Superior temporal gyrus (tissue), 1 donor: ENCODE measurements around the gene RAB10.
"Not testable (repeated sequence)": the region's sequence is repeated elsewhere in the genome, so short reads cannot be mapped to it uniquely, and the experiment has no call there.

ENCODE experiments used
- DNase-seq: peaks from one replicate; pipeline ENCODE4 v3.0.0-alpha.2; 2016; ENCODE audit errors: extremely low spot score

Gene RAB10

DNA sequence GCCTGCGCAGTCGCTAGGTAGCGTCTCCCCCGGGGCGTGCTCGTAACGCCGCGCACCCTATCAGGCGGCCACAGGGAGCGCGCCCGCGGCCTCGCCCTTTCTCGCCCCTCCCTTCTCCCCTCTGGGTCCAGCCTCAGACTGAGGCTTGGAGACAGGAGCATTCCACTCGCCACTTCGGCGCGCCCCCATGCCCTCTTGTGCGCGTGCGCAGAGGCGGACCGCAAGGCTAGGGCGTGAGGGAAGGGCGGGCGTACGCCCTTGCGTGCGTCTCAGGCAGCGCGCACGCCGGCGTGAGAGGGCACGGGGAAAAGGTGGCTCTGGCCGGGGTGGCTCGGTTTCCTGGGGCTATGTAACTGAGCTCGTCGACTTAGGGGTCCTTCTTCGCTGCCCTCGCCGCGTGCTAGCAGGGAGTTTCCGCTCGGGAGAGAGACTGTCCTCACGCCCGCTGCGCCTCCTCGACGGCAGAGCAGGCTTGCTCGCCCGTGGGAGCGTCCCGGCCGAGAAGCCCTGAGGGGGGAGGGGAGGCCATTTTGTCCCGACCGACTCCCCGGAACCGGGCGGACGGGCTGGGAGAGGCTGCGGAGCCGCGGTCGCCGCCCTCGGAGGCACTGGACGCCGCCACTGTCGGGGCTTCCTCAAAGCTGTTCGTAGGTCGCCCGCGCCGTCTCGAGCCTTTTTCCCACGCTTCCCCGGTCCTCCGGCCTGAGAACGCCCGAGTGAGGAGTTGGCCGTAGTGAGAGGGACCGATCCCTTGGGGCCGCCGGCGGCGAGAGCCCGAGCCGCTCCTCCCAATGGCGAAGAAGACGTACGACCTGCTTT, at the start of gene RAB10:
Gene RAB10, plus strand, starts transcription at position 267 of the 819 bp plus-strand sequence. Its CDS starts 525 bp downstream, at position 792.
- DNase-seq, result peak; percentile 99

DNA sequence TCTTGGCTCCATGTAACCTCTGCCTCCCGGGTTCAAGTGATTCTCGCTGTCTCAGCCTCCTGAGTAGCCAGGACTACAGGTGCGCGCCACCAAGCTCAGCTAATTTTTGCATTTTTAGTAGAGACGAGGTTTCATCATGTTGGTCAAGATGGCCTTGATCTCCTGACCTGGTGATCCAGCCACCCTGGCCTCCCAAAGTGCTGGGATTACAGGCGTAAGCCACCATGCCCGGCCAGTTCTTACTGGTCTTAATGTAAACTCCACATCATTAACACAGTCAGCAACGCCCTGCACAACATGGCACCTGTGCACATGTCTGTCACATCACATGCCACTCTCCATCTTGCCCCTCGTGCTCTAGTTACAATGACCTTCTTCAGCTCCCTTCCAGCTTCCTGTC, 45.8 kb upstream of the RAB10 start:
- no peak for DNase-seq

DNA sequence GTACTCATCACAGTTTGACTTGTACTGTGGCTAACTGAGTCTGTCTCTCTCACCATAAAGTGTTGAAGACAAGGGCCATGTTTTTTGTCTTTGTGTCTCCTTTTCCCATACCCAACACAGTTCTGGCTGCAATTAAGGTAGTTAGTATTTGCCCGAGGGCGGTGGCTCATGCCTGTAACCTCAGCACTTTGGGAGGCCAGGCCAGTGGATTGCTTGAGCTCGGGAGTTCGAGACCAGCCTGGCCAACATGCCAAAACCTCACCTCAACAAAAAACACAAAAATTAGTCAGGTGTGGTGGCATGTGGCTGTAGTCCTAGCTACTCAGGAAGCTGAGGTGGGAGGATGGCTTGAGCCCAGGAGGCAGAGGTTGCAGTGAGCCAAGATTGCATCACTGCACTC, 44.7 kb upstream of the RAB10 start:
- no peak for DNase-seq

DNA sequence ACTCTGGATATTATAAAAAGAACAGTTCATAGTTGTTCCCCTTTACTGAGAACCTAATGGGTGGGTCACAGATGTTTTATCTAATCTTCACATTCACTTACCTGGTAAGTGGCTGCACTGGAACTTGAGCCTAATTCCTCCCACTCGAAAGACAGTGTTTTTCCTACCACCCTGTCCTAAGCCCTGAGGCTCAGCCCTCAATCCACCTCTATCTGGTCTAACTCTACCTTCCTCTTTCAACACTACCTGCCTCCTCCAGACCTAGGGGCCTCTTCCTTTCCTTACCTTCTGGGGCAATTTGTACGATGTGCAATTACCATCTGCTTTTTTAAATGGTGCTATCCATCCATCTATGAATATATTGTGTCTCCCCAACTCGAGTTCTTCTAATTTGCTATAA, 41.9 kb upstream of the RAB10 start:
- DNase-seq, result no peak

DNA sequence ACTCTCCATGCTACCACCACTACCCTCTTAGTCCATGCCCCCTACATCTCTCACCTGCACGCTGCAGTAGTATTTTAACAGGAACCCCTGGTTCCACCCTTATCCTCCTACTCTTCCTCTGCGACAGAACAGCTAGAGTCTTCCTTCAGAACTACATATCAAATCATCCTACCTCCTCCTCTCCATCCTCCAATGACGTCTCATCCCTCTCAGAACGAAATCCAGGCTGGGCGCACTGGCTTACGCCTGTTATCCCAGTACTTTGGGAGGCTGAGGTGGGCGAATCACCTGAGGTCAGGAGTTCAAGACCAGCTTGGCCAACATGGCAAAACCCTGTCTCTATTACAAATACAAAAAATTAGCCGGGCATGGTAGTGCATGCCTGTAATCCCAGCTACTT, 41.3 kb upstream of the RAB10 start:
- DNase-seq, result no peak

DNA sequence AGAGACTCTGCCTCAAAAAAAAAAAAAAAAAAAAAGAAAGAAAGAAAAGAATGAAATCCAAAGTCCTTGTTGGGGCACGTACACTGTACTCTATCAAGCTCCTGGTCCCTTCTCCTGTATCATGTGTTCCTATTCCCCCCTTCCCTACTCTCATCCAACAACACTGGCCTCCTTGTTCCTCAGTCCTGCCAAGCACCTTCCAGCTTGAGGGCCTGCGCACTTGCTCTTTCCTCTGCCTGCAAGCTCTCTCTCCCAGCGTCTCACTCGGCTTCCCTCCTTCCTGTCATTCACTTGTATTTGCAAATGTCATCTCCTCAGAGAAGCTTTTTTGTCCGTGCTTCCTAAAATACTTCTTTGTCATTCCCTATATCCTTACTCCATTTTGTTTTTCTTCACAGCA, 40.8 kb upstream of the RAB10 start:
- no peak for DNase-seq

DNA sequence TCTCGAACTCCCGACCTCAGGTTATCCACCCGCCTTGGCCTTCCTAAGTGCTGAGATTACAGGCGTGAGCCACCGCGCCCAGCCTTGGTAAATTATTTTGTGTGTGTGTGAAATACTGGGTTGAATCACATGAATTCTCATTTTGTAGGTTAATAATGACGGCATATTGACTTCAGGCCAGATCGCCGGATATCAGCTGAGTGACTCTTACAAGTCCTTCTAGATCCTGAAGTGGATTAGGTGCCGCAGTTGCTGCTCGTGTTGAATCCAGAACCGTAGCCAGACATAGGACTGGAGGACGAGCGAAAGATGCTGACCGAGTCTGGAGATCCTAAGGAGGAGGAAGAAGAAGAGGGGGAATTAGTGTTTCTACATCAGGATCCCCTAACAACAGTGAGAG, 39.4 kb upstream of the RAB10 start:
- no peak for DNase-seq

DNA sequence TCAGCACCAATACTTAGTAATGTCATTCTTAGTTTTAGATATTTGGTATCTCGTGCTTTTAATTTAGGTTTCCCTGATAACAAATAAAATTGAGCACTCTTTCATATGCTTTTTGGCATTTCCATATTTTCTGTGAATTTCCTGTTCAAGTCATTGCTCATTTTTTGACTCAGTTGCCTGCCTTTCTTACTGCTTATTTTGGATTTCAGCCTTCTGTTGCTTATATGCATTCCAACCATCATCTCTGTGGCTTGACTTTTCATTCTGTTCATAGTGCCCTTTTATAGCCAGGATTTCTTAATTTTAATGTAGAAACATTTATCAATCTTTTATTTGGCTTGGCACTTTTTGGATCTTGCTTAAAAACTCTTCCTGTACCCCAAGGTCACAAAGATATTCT, 37.0 kb upstream of the RAB10 start:
- DNase-seq, result no peak

DNA sequence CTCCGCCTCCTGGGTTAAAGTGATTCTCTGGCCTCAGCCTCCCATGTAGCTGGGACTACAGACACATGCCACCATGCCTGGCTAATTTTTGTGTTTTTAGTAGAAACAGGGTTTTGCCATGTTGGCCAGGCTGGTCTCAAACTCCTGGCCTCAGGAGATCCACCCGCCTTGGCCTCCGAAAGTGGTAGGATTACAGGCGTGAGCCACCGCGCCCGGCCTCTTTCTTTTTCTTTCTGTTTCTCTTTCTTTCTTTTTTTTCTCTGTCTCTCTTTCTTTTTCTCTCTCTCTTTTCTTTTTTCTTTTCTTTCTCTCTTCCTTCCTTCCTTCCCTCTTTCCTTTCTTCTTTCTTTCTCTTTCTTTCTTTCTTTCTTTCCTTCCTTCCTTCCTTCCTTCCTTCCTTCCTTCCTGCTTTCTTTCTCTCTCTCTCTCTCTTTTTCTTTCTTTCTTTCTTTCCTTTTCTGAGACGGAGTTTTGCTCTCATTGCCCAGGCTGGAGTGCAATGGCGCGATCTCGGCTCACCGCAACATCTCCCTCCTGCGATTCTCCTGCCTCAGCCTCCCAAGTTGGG, 35.0 kb upstream of the RAB10 start:
- DNase-seq, result not testable (repeated sequence)

DNA sequence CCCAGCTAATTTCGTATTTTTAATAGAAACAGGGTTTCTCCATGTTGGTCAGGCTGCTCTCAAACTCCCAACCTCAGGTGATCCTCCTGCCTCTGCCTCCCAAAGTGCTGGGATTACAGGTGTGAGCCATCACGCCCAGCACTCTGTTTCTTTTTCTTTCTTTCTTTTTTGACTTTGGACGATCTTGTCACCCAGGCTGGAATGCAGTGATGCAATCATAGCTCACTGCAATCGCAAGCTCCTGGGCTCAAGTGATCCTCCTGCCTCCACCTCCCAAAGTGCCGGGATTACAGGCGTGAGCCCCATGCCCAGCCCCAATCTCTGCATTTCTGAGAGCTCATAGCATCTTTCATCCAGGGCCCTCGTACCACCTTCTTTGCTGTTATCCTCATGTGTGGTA, 34.5 kb upstream of the RAB10 start:
- DNase-seq, result not testable (repeated sequence)

DNA sequence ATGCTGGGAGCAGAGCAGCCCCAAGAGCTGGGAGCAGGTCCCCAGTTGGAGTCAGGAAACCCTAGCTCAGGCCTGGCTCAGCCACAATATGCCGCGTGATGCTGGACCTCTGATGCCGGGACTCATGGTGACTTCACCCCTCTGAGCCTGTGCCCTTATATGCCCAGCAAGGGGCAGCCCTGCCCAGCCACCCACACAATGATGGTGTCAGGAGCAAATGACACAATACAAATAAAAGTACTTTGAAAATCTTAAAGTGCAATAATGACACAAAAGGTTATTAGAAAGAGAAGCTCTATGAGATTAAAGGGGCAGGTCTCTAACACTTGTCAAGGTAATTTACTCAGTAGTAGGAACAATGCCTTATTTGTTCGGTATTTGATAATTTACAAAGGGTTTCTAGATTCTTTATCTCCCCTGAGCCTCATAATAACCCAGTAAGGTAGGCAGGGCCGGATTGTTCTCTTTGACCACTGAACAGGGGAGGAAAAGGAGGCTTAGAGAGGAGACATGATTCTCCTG, 33.3 kb upstream of the RAB10 start:
- DNase-seq, result no peak

DNA sequence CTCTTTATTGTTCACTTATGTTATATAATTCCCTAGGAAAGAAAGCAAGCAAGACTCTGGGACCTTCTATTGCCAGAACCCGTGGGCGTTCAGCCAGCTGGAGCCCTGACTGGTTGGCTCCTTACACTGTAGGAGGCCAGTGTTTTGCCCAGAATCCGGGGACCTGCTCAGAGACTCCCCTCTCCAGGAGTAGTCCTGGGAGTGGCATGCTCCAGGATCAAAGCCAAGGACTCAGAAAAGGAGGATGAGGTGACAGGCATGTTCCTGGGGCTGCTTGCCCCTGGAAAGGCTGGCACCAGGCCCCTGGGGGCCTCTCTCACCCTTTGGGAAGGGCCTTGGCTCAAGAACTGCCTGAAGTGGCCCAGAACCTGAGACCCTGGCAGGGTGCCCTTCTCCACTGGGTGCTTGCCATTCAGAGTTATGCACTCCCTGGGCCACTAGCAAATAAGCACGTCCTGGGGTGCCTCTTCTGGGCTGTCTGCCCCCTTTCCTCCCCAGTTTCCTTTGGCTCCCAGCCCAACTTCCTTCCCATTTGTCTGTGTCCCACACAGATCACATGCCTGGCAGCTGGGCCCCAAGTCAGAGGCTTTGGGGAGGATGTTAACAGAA, 32.0 kb upstream of the RAB10 start:
- DNase-seq, result peak; percentile 83

DNA sequence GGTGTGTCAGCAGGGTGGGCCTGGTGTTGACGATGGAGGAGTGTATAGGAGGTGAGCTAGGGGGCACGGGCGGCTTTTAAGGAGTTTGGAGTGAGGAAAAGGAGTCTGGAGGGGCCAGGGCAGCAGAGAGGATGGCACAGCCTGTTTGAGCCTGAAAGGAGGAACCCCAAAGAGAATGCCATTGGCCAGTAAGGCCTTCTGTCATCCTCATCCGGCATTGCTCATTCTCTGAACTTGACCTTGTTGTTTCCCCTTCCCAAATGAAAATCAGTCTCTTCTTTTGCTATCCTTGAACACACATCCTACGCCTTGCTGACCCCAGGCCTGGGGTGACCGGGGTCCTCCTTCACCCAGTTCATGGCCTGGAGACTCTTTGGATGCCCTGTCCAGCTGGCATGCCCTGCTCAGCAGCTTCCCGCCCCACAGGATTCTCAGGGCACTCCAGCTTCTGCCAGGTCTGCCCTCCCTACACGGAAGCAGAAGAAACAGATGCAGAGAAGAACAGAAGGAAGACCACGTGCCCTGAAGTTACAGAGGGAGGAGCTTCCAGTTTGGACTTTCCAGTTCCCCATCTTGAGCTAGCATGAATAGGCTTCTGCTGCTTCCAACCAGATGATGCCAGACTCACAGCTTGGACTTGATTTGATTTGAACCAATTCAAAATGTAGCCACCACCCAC, 31.1 kb upstream of the RAB10 start:
- no peak for DNase-seq

DNA sequence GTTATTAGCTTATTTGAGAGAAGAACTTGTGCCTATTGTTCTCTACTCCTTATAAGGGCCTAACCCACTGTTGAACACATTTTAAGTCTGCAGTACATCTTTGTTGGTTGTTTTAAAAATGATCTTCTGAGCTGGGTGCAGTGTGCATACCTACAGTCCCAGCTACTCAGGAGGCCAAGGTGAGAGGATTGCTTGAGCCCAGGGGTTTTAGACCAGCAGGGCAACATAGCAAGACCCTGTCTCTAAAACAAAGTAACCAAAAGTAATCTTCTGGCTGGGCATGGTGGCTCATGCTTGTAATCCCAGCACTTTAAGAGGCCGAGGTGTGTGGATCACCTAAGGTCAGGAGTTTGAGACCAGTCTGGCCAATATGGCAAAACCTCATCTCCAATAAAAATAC, 25.8 kb upstream of the RAB10 start:
- DNase-seq, result no peak

DNA sequence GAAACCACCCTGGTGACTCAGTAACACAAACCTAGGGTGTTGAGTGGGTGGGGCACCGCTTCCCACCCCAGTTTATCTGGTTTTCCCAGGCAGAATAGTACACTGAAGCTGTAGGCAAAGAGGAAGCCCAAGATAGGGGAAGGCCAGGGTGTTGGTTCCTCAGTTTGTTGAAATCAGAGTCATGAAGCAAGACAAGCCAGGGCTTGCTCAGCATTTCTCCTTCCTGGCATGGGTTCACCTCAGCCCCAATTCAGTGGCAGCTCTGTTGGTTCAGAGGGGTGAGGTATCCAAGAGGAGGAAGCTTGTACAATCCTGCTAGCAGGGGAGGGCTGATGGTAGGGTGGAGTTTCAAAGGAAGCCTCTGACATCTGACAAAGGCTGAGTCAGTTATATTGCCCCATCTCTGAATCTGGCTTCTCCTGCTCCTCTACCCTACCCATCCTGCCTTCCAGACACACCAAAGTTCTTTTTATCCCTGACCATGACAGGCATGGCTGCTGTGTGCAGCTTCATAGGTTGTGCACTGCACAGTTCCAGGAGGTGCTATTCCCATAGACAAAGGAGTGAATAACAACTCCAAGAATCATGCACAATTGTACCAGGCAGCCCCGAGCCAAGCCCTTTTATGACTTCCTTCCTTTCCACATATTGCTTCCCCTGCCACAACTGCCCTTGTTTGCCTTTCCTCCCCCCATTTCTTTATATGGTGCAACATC, 24.9 kb upstream of the RAB10 start:
- no peak for DNase-seq

DNA sequence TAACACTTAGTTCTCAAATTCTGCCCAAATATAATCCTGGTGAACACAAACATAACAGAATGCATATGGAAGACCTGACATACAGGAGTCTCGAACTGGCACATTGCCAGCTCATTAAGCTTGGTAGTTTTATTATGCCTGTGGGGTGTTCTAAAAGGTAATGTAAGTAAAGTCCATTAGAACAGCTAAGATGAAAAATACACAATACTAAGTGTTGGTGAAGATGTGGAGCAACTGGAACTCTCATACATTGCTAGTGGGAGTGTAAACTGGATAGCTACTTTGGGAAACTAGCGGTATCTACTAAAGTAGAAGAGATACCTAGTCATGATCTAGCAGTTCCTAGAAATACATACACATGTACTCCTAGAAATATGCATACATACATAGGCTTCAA, 24.3 kb upstream of the RAB10 start:
- DNase-seq, result no peak

DNA sequence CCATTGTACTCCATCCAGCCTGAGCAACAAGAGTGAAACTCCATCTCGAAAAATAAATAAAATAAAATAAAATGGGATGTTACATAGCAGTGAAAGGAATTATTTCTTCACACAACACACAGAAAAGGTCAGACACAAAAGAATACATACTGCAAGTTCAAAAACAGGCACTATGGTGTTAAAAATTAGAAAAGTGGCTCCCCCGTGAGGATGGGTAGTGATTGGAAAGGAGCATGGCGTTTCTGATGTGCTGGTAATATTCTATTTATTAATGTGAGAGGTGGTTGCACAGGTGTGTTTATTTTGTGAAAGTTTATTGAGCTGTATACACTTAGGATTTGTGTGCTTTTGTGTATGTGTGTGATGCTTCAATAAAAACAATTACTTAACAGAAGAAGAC, 22.9 kb upstream of the RAB10 start:
- DNase-seq, result no peak

DNA sequence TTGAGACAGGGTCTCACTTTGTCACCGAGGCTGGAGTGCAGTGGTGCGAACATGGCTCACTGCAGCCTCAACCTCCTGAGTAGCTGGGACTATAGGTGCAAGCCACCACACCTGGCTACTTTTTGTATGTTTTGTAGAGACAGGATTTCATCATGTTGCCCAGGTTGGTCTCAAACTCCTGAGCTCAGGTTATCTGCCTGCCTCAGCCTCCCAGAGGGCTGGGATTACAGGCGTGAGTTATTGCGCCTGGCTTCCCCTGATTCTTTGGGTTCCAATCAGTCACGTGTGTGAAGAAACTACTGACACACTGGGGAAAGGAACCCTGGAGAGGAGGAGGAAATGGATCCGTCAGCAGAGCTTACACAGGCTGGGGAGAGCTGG, 22.3 kb upstream of the RAB10 start:
- DNase-seq, result no peak

DNA sequence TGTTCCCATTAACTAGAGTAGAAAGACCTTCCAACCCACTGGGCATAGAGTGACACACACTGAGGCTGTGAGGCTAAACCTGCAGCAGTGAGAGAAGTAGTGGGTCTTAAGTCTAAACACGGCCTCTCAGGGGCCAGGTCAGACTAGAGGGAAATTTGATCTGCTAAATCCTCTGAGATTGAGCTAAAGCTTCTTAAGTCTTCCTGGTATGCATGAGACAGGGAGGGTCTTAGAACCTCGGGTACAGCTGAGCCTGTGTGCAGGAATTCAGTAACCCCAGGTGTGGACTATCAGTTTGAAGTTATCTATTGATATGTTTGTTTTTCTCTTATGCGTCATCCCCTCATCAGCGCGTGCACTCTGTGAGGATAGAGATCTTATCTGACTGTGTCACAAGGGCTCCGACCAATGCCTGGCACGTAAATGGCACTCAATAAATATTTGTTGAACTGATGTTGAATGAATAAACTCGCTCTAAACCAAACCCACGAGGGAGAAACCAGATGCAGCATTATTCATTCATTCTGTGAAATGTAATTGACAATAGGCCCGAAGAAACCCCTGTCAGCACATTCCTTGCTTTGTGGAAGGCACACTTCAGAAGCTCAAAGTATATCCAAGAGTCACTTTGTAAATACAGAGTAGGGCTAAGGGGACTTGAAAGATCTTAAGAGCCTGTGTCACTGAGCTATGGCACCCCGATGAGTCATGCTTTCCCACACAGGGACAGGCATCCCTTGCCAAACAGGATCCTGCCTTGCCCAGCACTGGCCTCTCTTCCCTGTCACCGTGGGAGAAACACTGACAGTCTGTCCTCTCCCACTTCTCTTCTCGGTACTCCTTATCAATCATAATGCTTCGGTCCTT, 21.7 kb upstream of the RAB10 start:
- DNase-seq, result no peak

DNA sequence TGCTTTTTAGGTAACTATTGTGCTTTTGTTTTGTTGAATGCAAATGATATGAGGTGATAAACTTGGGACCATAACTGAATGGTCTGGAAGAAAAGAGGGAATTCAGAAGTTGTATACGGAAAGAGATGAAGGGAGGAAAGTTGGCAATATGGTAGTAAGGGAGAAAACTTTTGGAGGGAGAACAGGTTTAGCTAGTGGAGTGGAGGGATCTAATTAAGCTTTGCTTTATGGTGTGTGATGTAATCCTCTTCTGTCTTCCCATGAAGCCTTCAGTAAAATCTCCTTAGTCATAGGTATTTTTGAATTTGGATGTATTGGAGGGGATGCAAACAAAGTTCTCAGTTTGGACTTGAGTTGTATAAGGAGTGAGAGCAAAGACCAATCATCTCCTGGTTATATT, 20.2 kb upstream of the RAB10 start:
- DNase-seq, result no peak
